SK-N-SH (cell line): Measurements from ENCODE around the gene CTNNA3. TPM values are rescaled to one million over a fixed set of nuclear protein-coding genes. Genes with fewer than 3 reads are reported as not detected.

Source experiments
- CTCF ChIA-PET: fragments of 300-600, 350-600 bp; formaldehyde crosslinking; extraction: SDS; loops from one replicate; lab custom pipeline; 2021; lab: Yijun Ruan, JAX
- POLR2A ChIA-PET: fragments of 350-600 bp; sonication (Branson Sonifier 250); formaldehyde crosslinking; extraction: SDS; loops from one replicate; lab custom pipeline; 2020; ENCODE audit warnings: antibody characterized with exemption, inconsistent platforms; lab: Yijun Ruan, JAX
- DNase-seq: peaks from one replicate; pipeline ENCODE4 v3.0.0; 2012
- H2AFZ ChIP-seq: fragments of 200-600 bp; sonication (generic); 2 replicates; pipeline ENCODE4 v1.8.1; 2016; ENCODE audit warnings: antibody characterized with exemption, mild to moderate bottlenecking, low read depth
- H3F3A ChIP-seq: fragments of 200-600 bp; sonication (generic); replicated peaks from 2 replicates; pipeline ENCODE3; 2016; ENCODE audit warnings: antibody characterized with exemption, mild to moderate bottlenecking; ENCODE audit not compliant: insufficient read depth
- H3K27ac ChIP-seq, 2 experiments: fragments of 200-500 bp in 1 of 2; fragments of 200-600 bp in 1 of 2; sonication (Bioruptor generic) in 1 of 2; sonication (generic), shearing (Covaris generic) in 1 of 2; 2 replicates each; pipeline versions ENCODE4 v1.5.1 to v1.6.1; 2014 to 2016; ENCODE audit warnings: low read depth in 2 of 2, inconsistent platforms in 1 of 2, low read length in 1 of 2, mild to moderate bottlenecking in 1 of 2, mixed read lengths in 1 of 2
- H3K27me3 ChIP-seq: fragments of 200-600 bp; sonication (generic), shearing (Covaris generic); 2 replicates; pipeline ENCODE4 v1.6.1; 2016; ENCODE audit warnings: mixed run types; ENCODE audit not compliant: insufficient read depth
- H3K36me3 ChIP-seq, 2 experiments: fragments of 200-500 bp in 1 of 2; fragments of 200-600 bp in 1 of 2; sonication (Bioruptor generic) in 1 of 2; sonication (generic) in 1 of 2; replicated peaks in 1 of 2; 2 replicates each; pipeline versions ENCODE3 to v1.5.1; 2014 to 2016; ENCODE audit warnings: low read length in 1 of 2, mild to moderate bottlenecking in 1 of 2; ENCODE audit not compliant: insufficient read depth in 2 of 2, control insufficient read depth in 1 of 2
- H3K4me1 ChIP-seq, 2 experiments: fragments of 200-500 bp in 1 of 2; fragments of 200-600 bp in 1 of 2; sonication (Bioruptor generic) in 1 of 2; sonication (generic), shearing (Covaris generic) in 1 of 2; 2 replicates each; pipeline versions ENCODE4 v1.5.1 to v1.6.1; 2014 to 2016; ENCODE audit warnings: low read depth in 1 of 2, low read length in 1 of 2, mixed run types in 1 of 2; ENCODE audit not compliant: insufficient read depth in 2 of 2, control insufficient read depth in 1 of 2
- H3K4me2 ChIP-seq: fragments of 200-600 bp; sonication (generic), shearing (Covaris generic); 2 replicates; pipeline ENCODE4 v1.6.1; 2017; ENCODE audit warnings: mixed run types
- H3K4me3 ChIP-seq, 2 experiments: fragments of 200-500 bp in 1 of 2; fragments of 200-600 bp in 1 of 2; sonication (Bioruptor generic) in 1 of 2; sonication (generic), shearing (Covaris generic) in 1 of 2; 2 replicates each; pipeline versions ENCODE4 v1.5.1 to v1.8.1; 2014 to 2016; ENCODE audit warnings: low read depth in 2 of 2, inconsistent platforms in 1 of 2, low read length in 1 of 2, mild to moderate bottlenecking in 1 of 2, mixed read lengths in 1 of 2, moderate library complexity in 1 of 2
- H3K79me2 ChIP-seq: fragments of 200-600 bp; sonication (generic); 2 replicates; pipeline ENCODE4 v1.8.1; 2017; ENCODE audit warnings: mild to moderate bottlenecking; ENCODE audit not compliant: insufficient read depth
- H3K9ac ChIP-seq: fragments of 200-600 bp; sonication (generic); 2 replicates; pipeline ENCODE4 v1.6.1; 2017; ENCODE audit warnings: mixed run types
- H3K9me2 ChIP-seq: fragments of 200-600 bp; sonication (generic); 2 replicates; pipeline ENCODE4 v1.6.1; 2017; ENCODE audit warnings: mixed run types
- H3K9me3 ChIP-seq: fragments of 200-600 bp; sonication (generic); 2 replicates; pipeline ENCODE4 v1.6.1; 2017; ENCODE audit warnings: mixed run types, mild to moderate bottlenecking, moderate library complexity
- H4K20me1 ChIP-seq: fragments of 200-600 bp; sonication (generic); 2 replicates; pipeline ENCODE4 v1.6.1; 2017; ENCODE audit warnings: mild to moderate bottlenecking, mixed run types; ENCODE audit not compliant: insufficient read depth
- CHD2 ChIP-seq: fragments of 150-350 bp; IDR thresholded peaks from 2 replicates; pipeline ENCODE4 v1.6.1; 2018; ENCODE audit warnings: low read length; ENCODE audit not compliant: partially characterized antibody
- CTCF ChIP-seq: fragments of 200-600 bp; sonication (generic); IDR thresholded peaks from 2 replicates; pipeline ENCODE4 v1.6.1; 2017; ENCODE audit warnings: antibody characterized with exemption, mild to moderate bottlenecking, moderate library complexity
- ELF1 ChIP-seq: IDR thresholded peaks from 2 replicates; pipeline ENCODE4 v1.4.0; 2012
- EP300 ChIP-seq, 2 experiments: IDR thresholded peaks; 2 replicates each; pipeline versions ENCODE4 v1.4.0 to v1.6.1; 2012; ENCODE audit warnings: borderline replicate concordance in 1 of 2, low read depth in 1 of 2, low read length in 1 of 2
- EZH2phosphoT487 ChIP-seq: fragments of 200-600 bp; sonication (generic); IDR thresholded peaks from 2 replicates; pipeline ENCODE4 v1.6.1; 2017; ENCODE audit warnings: low read depth, mixed run types, mild to moderate bottlenecking, antibody characterized with exemption, moderate library complexity, borderline replicate concordance
- FOSL2 ChIP-seq: IDR thresholded peaks from 2 replicates; pipeline ENCODE4 v1.4.0; 2012; ENCODE audit warnings: low read depth, mild to moderate bottlenecking, moderate library complexity, borderline replicate concordance
- GABPA ChIP-seq: IDR thresholded peaks from 2 replicates; pipeline ENCODE4 v1.4.0; 2012; ENCODE audit warnings: low read depth, mild to moderate bottlenecking
- MEF2A ChIP-seq: IDR thresholded peaks from 2 replicates; pipeline ENCODE4 v1.4.0; 2012; ENCODE audit warnings: low read depth, borderline replicate concordance
- MXI1 ChIP-seq: IDR thresholded peaks from 2 replicates; pipeline ENCODE4 v1.6.1; 2012; ENCODE audit warnings: mild to moderate bottlenecking, low read depth, low read length, improper control_type of control experiment
- NFIC ChIP-seq: IDR thresholded peaks from 2 replicates; pipeline ENCODE4 v1.4.0; 2012; ENCODE audit warnings: borderline replicate concordance
- NRF1 ChIP-seq: IDR thresholded peaks from 2 replicates; pipeline ENCODE4 v1.6.1; 2012; ENCODE audit warnings: low read depth, mild to moderate bottlenecking, low read length
- PBX3 ChIP-seq: IDR thresholded peaks from 2 replicates; pipeline ENCODE4; 2012
- RCOR1 ChIP-seq: fragments of 150-350 bp; IDR thresholded peaks from 2 replicates; pipeline ENCODE4 v1.6.1; 2017; ENCODE audit warnings: antibody characterized with exemption, low read length
- RXRA ChIP-seq: IDR thresholded peaks from 2 replicates; pipeline ENCODE4 v1.4.0; 2012; ENCODE audit warnings: low read depth, mild to moderate bottlenecking, borderline replicate concordance
- SIN3A ChIP-seq: IDR thresholded peaks from 2 replicates; pipeline ENCODE4 v1.6.1; 2012; ENCODE audit warnings: low read depth, mild to moderate bottlenecking, low read length, moderate library complexity, borderline replicate concordance
- TAF1 ChIP-seq: IDR thresholded peaks from 2 replicates; pipeline ENCODE4 v1.6.1; 2012; ENCODE audit warnings: low read depth, mild to moderate bottlenecking, low read length, moderate library complexity, borderline replicate concordance
- TCF12 ChIP-seq: IDR thresholded peaks from 2 replicates; pipeline ENCODE4 v1.4.0; 2012
- TEAD4 ChIP-seq: IDR thresholded peaks from 2 replicates; pipeline ENCODE4 v1.4.0; 2012; ENCODE audit warnings: mild to moderate bottlenecking, borderline replicate concordance; ENCODE audit not compliant: insufficient read depth
- YY1 ChIP-seq: IDR thresholded peaks from 2 replicates; pipeline ENCODE4 v1.4.0; 2012; ENCODE audit warnings: low read depth, mild to moderate bottlenecking
- WGBS: methylation state at CpG from one replicate; pipeline ENCODE4 v1.1.6; 2017; ENCODE audit warnings: low lambda C conversion rate; 5-methylcytosine and 5-hydroxymethylcytosine counted together
- polyA plus RNA-seq, 3 experiments: library from polyadenylated mRNA; depleted of rRNA; stranded (reverse); fragments of >200 nt; gene quantifications; 2 replicates each; pipeline ENCODE4 v1.2.3, GENCODE V29; 2012

Gene CTNNA3
- not detected in 2 replicates for polyA plus RNA-seq (2012; rRNA removed)
- not detected in 2 replicates for polyA plus RNA-seq (2012; cell fraction: cytosol; rRNA removed)
- polyA plus RNA-seq (2012; cell fraction: nucleus; rRNA removed) = not detected in 2 replicates

- Histone ChIP-seq H3K4me3 (no peak within 1 kb of the TSS), H3K36me3 (no peaks in the 10 kb centered on the region), H3K4me1 (no peaks in the 10 kb centered on the region), H3K9me3 (no peaks in the 10 kb centered on the region), H3K9ac (no peak within 1 kb of the TSS), H4K20me1 (no peaks in the 10 kb centered on the region), H3K27ac (no peak within 1 kb of the TSS), H2AFZ (no peak within 1 kb of the TSS), H3F3A (no peaks in the 10 kb centered on the region), H3K27me3 (0 out of 2 replicates have a peak, but pooled peaks cover 12% of the 10 kb centered on the region), H3K4me2 (no peak within 1 kb of the TSS), H3K79me2 (no peaks in the 10 kb centered on the region), H3K9me2 (no peaks in the 10 kb centered on the region)
- TF ChIP-seq EP300 (IDR thresholded peaks at IDR 0.05; ENCODE audit: borderline replicate concordance in 1 of 2, low read depth in 1 of 2, low read length in 1 of 2) (no peak), TCF12 (no peak), SIN3A (no peak), TEAD4 (no peak), RXRA (no peak), CHD2 (no peak), RCOR1 (no peak), GABPA (no peak)
- WGBS = 6% methylated on average over 6 of the region's 6 CpGs
- POLR2A ChIA-PET = no interaction called here
- no peak for DNase-seq
- CTCF ChIA-PET = interaction anchor here (1.9 to 8.5 kb wide), 7 partner anchors 11 to 605 kb away, joined by 7 to 185 read pairs (median 17); no protein-coding TSS in a partner anchor
Measured at GRCh38 chr10:67696029-67696428, at the start of gene CTNNA3. Gene CTNNA3, minus strand, starts transcription at chr10:67696195.

GRCh38 chr10:67735430-67735829 is 39.4 kb upstream of the CTNNA3 start:
- ChIA-PET CTCF (no interaction called here), POLR2A (no interaction called here)
- no peak for DNase-seq
- Histone ChIP-seq H3K9ac (no peak overlapping the region), H4K20me1 (no peaks in the 10 kb centered on the region), H3K79me2 (no peaks in the 10 kb centered on the region), H3K27me3 (no peaks in the 10 kb centered on the region; the same call in 1 of the 2 replicates), H2AFZ (no peak overlapping the region), H3K9me3 (no peaks in the 10 kb centered on the region), H3K36me3 (no peaks in the 10 kb centered on the region), H3K4me2 (no peak overlapping the region), H3K4me3 (no peak overlapping the region), H3K27ac (no peak overlapping the region), H3F3A (no peaks in the 10 kb centered on the region), H3K4me1 (no peaks in the 10 kb centered on the region), H3K9me2 (no peaks in the 10 kb centered on the region)
- TF ChIP-seq MEF2A (no peak), GABPA (no peak), RCOR1 (no peak), YY1 (no peak), TAF1 (no peak), ELF1 (no peak), NRF1 (no peak), EZH2phosphoT487 (no peak), PBX3 (no peak), CTCF (no peak), FOSL2 (no peak), NFIC (no peak), MXI1 (no peak)
- WGBS = 22% methylated on average over 4 of the region's 4 CpGs
